CD4-positive, alpha-beta T cell treated with Interleukin-4 for 1 hour (primary cell): Measurements from ENCODE around the gene AP1G2.
"Not testable (repeated sequence)": the region's sequence is repeated elsewhere in the genome, so short reads cannot be mapped to it uniquely, and the experiment has no call there.

ENCODE experiments used
- DNase-seq, 2 donors: peaks; one replicate each; pipeline ENCODE4 v3.0.0-alpha.2; 2020 to 2022

AP1G2 gene

GRCh38 chr14:23567186-23568020 is at the start of gene AP1G2:
Gene AP1G2 (minus strand): TSS chr14:23567791. CDS start chr14:23567314, 477 bp downstream.
- DNase-seq: peak; percentile 85 to 88

- DNase-seq: no peak
Measured at GRCh38 chr14:23615856-23616255, 48.3 kb upstream of the AP1G2 start.

- DNase-seq: no peak
Measured at GRCh38 chr14:23614395-23614828, 46.8 kb upstream of the AP1G2 start.

GRCh38 chr14:23613242-23614070 is 45.9 kb upstream of the AP1G2 start:
- DNase-seq: no peak

GRCh38 chr14:23612802-23613201 is 45.2 kb upstream of the AP1G2 start:
- no peak for DNase-seq

- no peak for DNase-seq
Measured at GRCh38 chr14:23612354-23612732, 44.8 kb upstream of the AP1G2 start.

- no peak for DNase-seq
Measured at GRCh38 chr14:23610815-23611289, 43.3 kb upstream of the AP1G2 start.

GRCh38 chr14:23610090-23610814 is 42.7 kb upstream of the AP1G2 start:
- peak in 1 of 2 donors; percentile 46 for DNase-seq

GRCh38 chr14:23609411-23610089 is 42.0 kb upstream of the AP1G2 start:
- not testable (repeated sequence) for DNase-seq

GRCh38 chr14:23609001-23609400 is 41.4 kb upstream of the AP1G2 start:
- no peak for DNase-seq

- DNase-seq: no peak
Measured at GRCh38 chr14:23608454-23608853, 40.9 kb upstream of the AP1G2 start.

GRCh38 chr14:23605931-23606585 is 38.5 kb upstream of the AP1G2 start:
- no peak for DNase-seq

- no peak for DNase-seq
Measured at GRCh38 chr14:23604675-23605170, 37.1 kb upstream of the AP1G2 start.

GRCh38 chr14:23604148-23604547 is 36.6 kb upstream of the AP1G2 start:
- DNase-seq: no peak

GRCh38 chr14:23603103-23603502 is 35.5 kb upstream of the AP1G2 start:
- no peak for DNase-seq

- DNase-seq: no peak
Measured at GRCh38 chr14:23602181-23603095, 34.8 kb upstream of the AP1G2 start.

GRCh38 chr14:23601845-23602180 is 34.2 kb upstream of the AP1G2 start:
- DNase-seq: no peak

- DNase-seq: no peak
Measured at GRCh38 chr14:23601424-23601823, 33.8 kb upstream of the AP1G2 start.

GRCh38 chr14:23600806-23601205 is 33.2 kb upstream of the AP1G2 start:
- no peak for DNase-seq

GRCh38 chr14:23600322-23600707 is 32.7 kb upstream of the AP1G2 start:
- no peak for DNase-seq

- DNase-seq: not testable (repeated sequence)
Measured at GRCh38 chr14:23594191-23594590, 26.6 kb upstream of the AP1G2 start.
